ENCODE data around the gene PPP4R4.

DNA sequence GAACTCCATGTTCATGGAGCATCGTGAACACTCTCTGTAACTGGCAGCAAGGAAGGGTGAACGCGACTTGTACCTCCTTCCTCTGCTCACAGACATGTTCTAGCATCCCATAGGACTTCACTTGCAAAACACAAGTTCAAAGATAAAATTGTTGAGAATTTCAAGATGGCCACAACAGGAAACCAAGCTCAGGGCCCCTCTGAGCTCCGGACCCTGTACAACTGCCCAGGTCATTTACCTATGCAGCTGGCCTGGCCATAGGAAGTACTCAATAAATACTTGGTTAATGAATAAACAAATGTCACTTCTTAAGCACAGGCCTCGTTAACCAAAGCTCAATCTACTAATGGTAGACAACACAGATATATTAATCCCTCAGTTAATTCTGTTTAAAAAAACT lies 11.7 kb upstream of the PPP4R4 start:
- TF ChIP-seq EZH2 (IDR thresholded peaks at IDR 0.05; ENCODE audit: insufficient read depth, poor library complexity, severe bottlenecking) (no peak), EZH2phosphoT487 (IDR thresholded peaks at IDR 0.05; ENCODE audit: insufficient read depth, low read depth) (no peak)

All from GM23248 (cell line).